ENCODE measurements around the gene ANKAR.

DNA sequence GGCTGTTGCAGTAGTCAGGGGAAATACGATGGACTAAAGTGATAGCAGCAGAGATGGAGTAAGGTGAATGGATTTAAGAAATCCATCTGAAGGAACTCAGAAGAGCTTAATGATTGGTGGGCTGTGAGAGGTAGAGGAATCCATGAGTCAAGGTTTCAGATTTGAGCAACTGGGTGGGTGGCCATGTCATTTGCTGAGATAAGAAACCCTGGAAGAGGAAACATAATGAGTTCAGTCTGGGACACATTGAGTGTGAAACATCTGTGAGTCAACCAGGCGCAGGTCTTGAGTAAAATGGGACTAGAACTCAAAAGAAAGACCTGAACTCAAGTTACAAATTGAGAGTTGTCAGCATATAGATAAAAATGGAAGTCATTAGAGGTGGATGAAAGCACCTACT lies 32.9 kb upstream of the ANKAR start:
- TF ChIP-seq, protein P1, sequence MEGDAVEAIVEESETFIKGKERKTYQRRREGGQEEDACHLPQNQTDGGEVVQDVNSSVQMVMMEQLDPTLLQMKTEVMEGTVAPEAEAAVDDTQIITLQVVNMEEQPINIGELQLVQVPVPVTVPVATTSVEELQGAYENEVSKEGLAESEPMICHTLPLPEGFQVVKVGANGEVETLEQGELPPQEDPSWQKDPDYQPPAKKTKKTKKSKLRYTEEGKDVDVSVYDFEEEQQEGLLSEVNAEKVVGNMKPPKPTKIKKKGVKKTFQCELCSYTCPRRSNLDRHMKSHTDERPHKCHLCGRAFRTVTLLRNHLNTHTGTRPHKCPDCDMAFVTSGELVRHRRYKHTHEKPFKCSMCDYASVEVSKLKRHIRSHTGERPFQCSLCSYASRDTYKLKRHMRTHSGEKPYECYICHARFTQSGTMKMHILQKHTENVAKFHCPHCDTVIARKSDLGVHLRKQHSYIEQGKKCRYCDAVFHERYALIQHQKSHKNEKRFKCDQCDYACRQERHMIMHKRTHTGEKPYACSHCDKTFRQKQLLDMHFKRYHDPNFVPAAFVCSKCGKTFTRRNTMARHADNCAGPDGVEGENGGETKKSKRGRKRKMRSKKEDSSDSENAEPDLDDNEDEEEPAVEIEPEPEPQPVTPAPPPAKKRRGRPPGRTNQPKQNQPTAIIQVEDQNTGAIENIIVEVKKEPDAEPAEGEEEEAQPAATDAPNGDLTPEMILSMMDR (conservative IDR thresholded peaks at IDR 0.05; ENCODE audit: low read depth, low read length) = no peak
- TF ChIP-seq RAD21 (IDR thresholded peaks at IDR 0.05; ENCODE audit: low read length) (no peak), NFE2L2 (IDR thresholded peaks at IDR 0.05; ENCODE audit: low read depth, low read length) (no peak), MAFK (IDR thresholded peaks at IDR 0.05; ENCODE audit: low read depth, low read length) (no peak), POLR2A (IDR thresholded peaks at IDR 0.05; ENCODE audit: low read depth, low read length) (no peak), RFX5 (IDR thresholded peaks at IDR 0.05; ENCODE audit: low read depth, low read length) (no peak), SMC3 (IDR thresholded peaks at IDR 0.05; ENCODE audit: low read depth, low read length) (no peak)
- TF ChIP-seq, protein P2, sequence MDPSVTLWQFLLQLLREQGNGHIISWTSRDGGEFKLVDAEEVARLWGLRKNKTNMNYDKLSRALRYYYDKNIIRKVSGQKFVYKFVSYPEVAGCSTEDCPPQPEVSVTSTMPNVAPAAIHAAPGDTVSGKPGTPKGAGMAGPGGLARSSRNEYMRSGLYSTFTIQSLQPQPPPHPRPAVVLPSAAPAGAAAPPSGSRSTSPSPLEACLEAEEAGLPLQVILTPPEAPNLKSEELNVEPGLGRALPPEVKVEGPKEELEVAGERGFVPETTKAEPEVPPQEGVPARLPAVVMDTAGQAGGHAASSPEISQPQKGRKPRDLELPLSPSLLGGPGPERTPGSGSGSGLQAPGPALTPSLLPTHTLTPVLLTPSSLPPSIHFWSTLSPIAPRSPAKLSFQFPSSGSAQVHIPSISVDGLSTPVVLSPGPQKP (IDR thresholded peaks at IDR 0.05; ENCODE audit: borderline replicate concordance, low read depth, low read length) = no peak

All from IMR-90 (cell line).